GM12864 (cell line): ENCODE results near the gene TBC1D9.

Experiments used
- DNase-seq: peaks from one replicate; pipeline ENCODE4 v3.0.0-alpha.2; 2011; ENCODE audit warnings: low read depth
- H3K4me3 ChIP-seq: 2 replicates; pipeline ENCODE4 v1.5.1; 2011; ENCODE audit warnings: mild to moderate bottlenecking, low read depth, low read length, control low read depth
- CTCF ChIP-seq: IDR thresholded peaks from 2 replicates; pipeline ENCODE4 v1.5.1; 2011; ENCODE audit warnings: low read depth, mild to moderate bottlenecking, moderate library complexity, low read length, control low read depth, inconsistent platforms; ENCODE audit errors: missing control alignments

TBC1D9 gene

GRCh38 chr4:140744421-140744820 is 11.8 kb downstream of the TBC1D9 start:
- no peak overlapping the region for H3K4me3 ChIP-seq
- no peak for DNase-seq
- no peak for TF ChIP-seq CTCF

- peak overlapping the region; percentile 10; the same call in 1 of the 2 replicates for H3K4me3 ChIP-seq
- peak; percentile 43 for TF ChIP-seq CTCF
- DNase-seq = peak; percentile 55
Measured at GRCh38 chr4:140743194-140743931, 12.8 kb downstream of the TBC1D9 start.

GRCh38 chr4:140742838-140743193 is 13.4 kb downstream of the TBC1D9 start:
- no peak for TF ChIP-seq CTCF
- peak overlapping the region; percentile 10; the same call in 1 of the 2 replicates for H3K4me3 ChIP-seq
- DNase-seq = no peak

GRCh38 chr4:140740906-140741670 is 15.1 kb downstream of the TBC1D9 start:
- TF ChIP-seq CTCF = no peak
- H3K4me3 ChIP-seq = no peak overlapping the region
- DNase-seq = no peak

GRCh38 chr4:140740422-140740821 is 15.8 kb downstream of the TBC1D9 start:
- DNase-seq = no peak
- no peak overlapping the region for H3K4me3 ChIP-seq
- no peak for TF ChIP-seq CTCF

GRCh38 chr4:140739971-140740370 is 16.2 kb downstream of the TBC1D9 start:
- no peak for TF ChIP-seq CTCF
- no peak for DNase-seq
- H3K4me3 ChIP-seq = no peak overlapping the region
